ENCODE results near the gene ADGRL2.

Gene ADGRL2

GRCh38 chr1:81800695-81801650 lies at the start of gene ADGRL2:
ADGRL2 (plus strand) TSS chr1:81800934; CDS start chr1:81836985, 36,051 bp downstream.
- peak; percentile 92 to 93 for DNase-seq

- no peak for DNase-seq
Measured at GRCh38 chr1:81752840-81753239, 47.9 kb upstream of the ADGRL2 start.

GRCh38 chr1:81754424-81754823 lies 46.3 kb upstream of the ADGRL2 start:
- no peak for DNase-seq

GRCh38 chr1:81756872-81757271 lies 43.9 kb upstream of the ADGRL2 start:
- peak in 1 of 2 experiments; percentile 35 for DNase-seq

- DNase-seq, result no peak
Measured at GRCh38 chr1:81757398-81758020, 43.2 kb upstream of the ADGRL2 start.

- DNase-seq, result peak; percentile 46 to 62
Measured at GRCh38 chr1:81758181-81758580, 42.6 kb upstream of the ADGRL2 start.

GRCh38 chr1:81760477-81761097 lies 40.1 kb upstream of the ADGRL2 start:
- peak in 1 of 2 experiments; percentile 49 for DNase-seq

GRCh38 chr1:81775510-81775909 lies 25.2 kb upstream of the ADGRL2 start:
- DNase-seq, result no peak

- no peak for DNase-seq
Measured at GRCh38 chr1:81780705-81781454, 19.9 kb upstream of the ADGRL2 start.

GRCh38 chr1:81781749-81782148 lies 19.0 kb upstream of the ADGRL2 start:
- no peak for DNase-seq

- DNase-seq, result no peak
Measured at GRCh38 chr1:81792184-81792583, 8.6 kb upstream of the ADGRL2 start.

- no peak for DNase-seq
Measured at GRCh38 chr1:81797701-81798100, 3.0 kb upstream of the ADGRL2 start.

- peak; percentile 65 to 83 for DNase-seq
Measured at GRCh38 chr1:81799939-81800694, 617 bp upstream of the ADGRL2 start.

- DNase-seq, result peak; percentile 45 to 58
Measured at GRCh38 chr1:81801651-81802456, 1.1 kb downstream of the ADGRL2 start.

GRCh38 chr1:81802457-81802706 lies 1.6 kb downstream of the ADGRL2 start:
- no peak for DNase-seq

- DNase-seq, result peak; percentile 50 to 79
Measured at GRCh38 chr1:81802707-81803430, 2.1 kb downstream of the ADGRL2 start.

GRCh38 chr1:81803431-81804110 lies 2.8 kb downstream of the ADGRL2 start:
- peak in 1 of 2 experiments; percentile 44 for DNase-seq

GRCh38 chr1:81804312-81804711 lies 3.6 kb downstream of the ADGRL2 start:
- no peak for DNase-seq

GRCh38 chr1:81805537-81806431 lies 5.0 kb downstream of the ADGRL2 start:
- peak in 1 of 2 experiments; percentile 37 for DNase-seq

Measured in NCI-H446 (cell line).